Liver (tissue), 2 donors: ENCODE results near the gene GLIPR1L1.

Experiments used
- SP1 ChIP-seq: IDR thresholded peaks from 2 replicates; pipeline ENCODE4 v1.6.1; 2018; ENCODE audit warnings: antibody characterized with exemption, mild to moderate bottlenecking
- YY1 ChIP-seq: IDR thresholded peaks from 2 replicates; pipeline ENCODE4 v1.6.1; 2016; ENCODE audit warnings: antibody characterized with exemption, mild to moderate bottlenecking
- donor health status: healthy.

DNA sequence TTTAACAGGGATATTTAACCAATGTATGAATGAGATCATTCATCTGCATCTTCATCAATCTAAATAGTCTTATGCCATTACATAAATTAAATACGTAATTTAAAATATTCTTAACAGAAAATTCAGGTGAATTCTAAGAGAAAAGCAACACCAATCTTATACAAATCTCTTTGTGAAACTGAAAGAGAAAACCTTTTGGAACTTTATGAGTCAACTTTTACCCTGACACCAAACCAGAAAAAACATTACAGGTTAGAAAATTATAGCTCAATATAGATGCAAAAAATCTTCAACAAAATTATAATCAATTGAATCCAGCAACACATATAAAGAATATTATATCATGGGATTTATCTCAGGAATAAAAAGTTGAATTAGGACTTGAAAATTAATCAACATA is 3.4 kb downstream of the GLIPR1L1 start:
- TF ChIP-seq YY1, result no peak
- TF ChIP-seq SP1, result no peak
